GM19324 (cell line): ENCODE results near the gene BTBD3.
A peak's percentile ranks its signal among the peaks of the same experiment; 100 is the strongest.

Source experiments
- ATAC-seq: cut with Tn5 transposase; IDR thresholded peaks from one replicate; pipeline ENCODE4 v1.9.1; 2021; ENCODE audit warnings: mild to moderate bottlenecking, moderate library complexity; ENCODE audit not compliant: unreplicated experiment, low FRiP score

The BTBD3 gene

GRCh38 chr20:11917663-11918062 is at the start of gene BTBD3:
TSS of gene BTBD3 (plus strand) at chr20:11917893. CDS start at chr20:11918276, 383 bp downstream.
- ATAC-seq: no peak

- ATAC-seq: no peak
Measured at GRCh38 chr20:11869641-11870040, 48.1 kb upstream of the BTBD3 start.

- no peak for ATAC-seq
Measured at GRCh38 chr20:11870411-11870810, 47.3 kb upstream of the BTBD3 start.

- no peak for ATAC-seq
Measured at GRCh38 chr20:11876555-11876954, 41.1 kb upstream of the BTBD3 start.

- ATAC-seq: no peak
Measured at GRCh38 chr20:11880680-11881079, 37.0 kb upstream of the BTBD3 start.

GRCh38 chr20:11881449-11881848 is 36.2 kb upstream of the BTBD3 start:
- ATAC-seq: no peak

GRCh38 chr20:11882651-11883050 is 35.0 kb upstream of the BTBD3 start:
- ATAC-seq: no peak

GRCh38 chr20:11888648-11889047 is 29.0 kb upstream of the BTBD3 start:
- ATAC-seq: no peak

GRCh38 chr20:11890331-11891076 is 27.2 kb upstream of the BTBD3 start:
- peak; percentile 81 for ATAC-seq

GRCh38 chr20:11891077-11891775 is 26.5 kb upstream of the BTBD3 start:
- ATAC-seq: peak; percentile 37

GRCh38 chr20:11891776-11892545 is 25.7 kb upstream of the BTBD3 start:
- ATAC-seq: no peak

GRCh38 chr20:11894062-11894461 is 23.6 kb upstream of the BTBD3 start:
- no peak for ATAC-seq

GRCh38 chr20:11895861-11896387 is 21.8 kb upstream of the BTBD3 start:
- ATAC-seq: no peak

- ATAC-seq: no peak
Measured at GRCh38 chr20:11901127-11901526, 16.6 kb upstream of the BTBD3 start.

GRCh38 chr20:11902285-11902697 is 15.4 kb upstream of the BTBD3 start:
- no peak for ATAC-seq

- no peak for ATAC-seq
Measured at GRCh38 chr20:11905460-11906179, 12.1 kb upstream of the BTBD3 start.

- ATAC-seq: no peak
Measured at GRCh38 chr20:11906626-11907480, 10.8 kb upstream of the BTBD3 start.

GRCh38 chr20:11907621-11908020 is 10.1 kb upstream of the BTBD3 start:
- no peak for ATAC-seq

GRCh38 chr20:11912013-11912658 is 5.6 kb upstream of the BTBD3 start:
- ATAC-seq: no peak
